Measurements from ENCODE around the gene STXBP5. TPM values are rescaled to one million over a fixed set of nuclear protein-coding genes. Genes with fewer than 3 reads are reported as not detected.

STXBP5 gene
- total RNA-seq, 4 donors from 2014 or later: 46.7 to 60.5 (median 50.6) TPM

GRCh38 chr6:147341486-147341885 is 137.3 kb downstream of the STXBP5 start:
- TF ChIP-seq POLR2A (IDR thresholded peaks at IDR 0.05) (no peak), CTCF (IDR thresholded peaks at IDR 0.05) (no peak)
- no peak overlapping the region for H3K4me3 ChIP-seq (ENCODE audit: low read depth, poor library complexity, severe bottlenecking)
- intact Hi-C loops (cut with DNase I; ENCODE audit: low total_unique reads): no loop called here
- 84 to 86% methylated on average over 1 of the region's 1 CpG for WGBS, 2 donors
- no peak for DNase-seq (ENCODE audit: low spot score in 2 of 2)

GRCh38 chr6:147345902-147346301 is 141.7 kb downstream of the STXBP5 start:
- WGBS, 2 donors: 93% methylated on average over 2 of the region's 2 CpGs
- intact Hi-C loops (cut with DNase I; ENCODE audit: low total_unique reads): loop anchor here (5.0 kb wide), 1 partner anchor 1461 kb away; no protein-coding TSS in a partner anchor
- no peak for DNase-seq (ENCODE audit: low spot score in 2 of 2)
- no peak for TF ChIP-seq POLR2A (IDR thresholded peaks at IDR 0.05)
- no peak for TF ChIP-seq CTCF (IDR thresholded peaks at IDR 0.05)
- H3K4me3 ChIP-seq (ENCODE audit: low read depth, poor library complexity, severe bottlenecking): no peak overlapping the region

GRCh38 chr6:147347179-147347881 is 143.1 kb downstream of the STXBP5 start:
- no peak overlapping the region for H3K4me3 ChIP-seq (ENCODE audit: low read depth, poor library complexity, severe bottlenecking)
- WGBS, 2 donors: 98 to 100% methylated on average over 2 of the region's 2 CpGs
- DNase-seq (ENCODE audit: low spot score in 2 of 2): no peak
- no peak for TF ChIP-seq POLR2A (IDR thresholded peaks at IDR 0.05)
- no peak for TF ChIP-seq CTCF (IDR thresholded peaks at IDR 0.05)
- intact Hi-C loops (cut with DNase I; ENCODE audit: low total_unique reads): loop anchor here (5.0 kb wide), 1 partner anchor 1460 kb away; no protein-coding TSS in a partner anchor

- 74 to 79% methylated on average over 1 of the region's 1 CpG for WGBS, 2 donors
- TF ChIP-seq POLR2A (IDR thresholded peaks at IDR 0.05): no peak
- no peak for TF ChIP-seq CTCF (IDR thresholded peaks at IDR 0.05)
- DNase-seq (ENCODE audit: low spot score in 2 of 2): no peak
- H3K4me3 ChIP-seq (ENCODE audit: low read depth, poor library complexity, severe bottlenecking): no peak overlapping the region
- intact Hi-C loops (cut with DNase I; ENCODE audit: low total_unique reads): loop anchor here (5.0 kb wide), 1 partner anchor 1459 kb away; no protein-coding TSS in a partner anchor
Observed at GRCh38 chr6:147347882-147348575, 143.8 kb downstream of the STXBP5 start.

GRCh38 chr6:147361311-147361981 is 157.2 kb downstream of the STXBP5 start:
- no peak for TF ChIP-seq POLR2A (IDR thresholded peaks at IDR 0.05)
- TF ChIP-seq CTCF (IDR thresholded peaks at IDR 0.05): no peak
- no peak for DNase-seq (ENCODE audit: low spot score in 2 of 2)
- intact Hi-C loops (cut with DNase I; ENCODE audit: low total_unique reads): no loop called here
- H3K4me3 ChIP-seq (ENCODE audit: low read depth, poor library complexity, severe bottlenecking): no peak overlapping the region
- WGBS, 2 donors: 82 to 85% methylated on average over 5 of the region's 5 CpGs

Measured in lower leg skin (tissue), 4 donors.